Measurements from ENCODE around the gene MYO16. TPM values are rescaled to one million over a fixed set of nuclear protein-coding genes. Genes with fewer than 3 reads are reported as not detected.

MYO16 gene
- total and polyA plus RNA-seq, 2 of the 4 experiments (the other 2 are of a cell fraction): under 0.01 to 0.03 TPM

DNA sequence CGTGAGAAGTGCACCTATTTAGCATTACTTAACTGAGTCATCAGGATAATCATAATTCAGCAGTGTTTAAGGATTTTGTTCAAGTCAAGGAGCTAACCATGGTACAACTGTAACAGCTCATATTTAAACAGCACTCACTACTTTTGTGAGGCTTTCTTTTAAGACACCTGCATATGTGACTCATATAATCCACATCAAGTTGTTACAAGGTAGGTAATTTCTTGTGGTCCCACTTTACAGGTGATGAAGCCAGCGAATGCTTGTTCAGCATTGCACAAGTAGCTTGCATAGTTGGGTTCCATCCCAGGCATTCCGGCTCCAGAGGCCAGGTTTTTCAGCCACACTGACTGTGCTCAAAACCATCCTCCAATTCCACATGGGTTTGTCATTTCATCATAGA lies 569.2 kb downstream of the MYO16 start:
- Histone ChIP-seq H3K4me2 (ENCODE audit: low read depth, low read length) (no peak overlapping the region), H2AK9ac (replicated peaks; ENCODE audit: low read depth, low read length, poor library complexity) (no peak overlapping the region), H3K79me1 (ENCODE audit: low read depth in 1 of 2, low read length in 2 of 2) (no peaks in the 10 kb centered on the region), H3K14ac (replicated peaks; ENCODE audit: low read depth, low read length) (0 out of 2 replicates have a peak overlapping the region, but pooled peaks have one; percentile 20), H4K20me1 (ENCODE audit: insufficient read depth, low read length) (no peaks in the 10 kb centered on the region), H2AFZ (replicated peaks; ENCODE audit: low read length, poor library complexity) (no peak overlapping the region), H3K36me3 (ENCODE audit: control insufficient read depth, insufficient read depth, low read length) (no peaks in the 10 kb centered on the region), H3K9ac (ENCODE audit: low read depth, low read length) (no peak overlapping the region), H4K8ac (ENCODE audit: low read depth in 2 of 2, low read length in 2 of 2) (no peak overlapping the region), H2AK5ac (ENCODE audit: low read depth, low read length) (no peak overlapping the region), H3K9me3 (ENCODE audit: control insufficient read depth, insufficient read depth, low read length) (no peaks in the 10 kb centered on the region), H3K9me1 (ENCODE audit: insufficient read depth, low read length) (no peaks in the 10 kb centered on the region; the same call in 1 of the 2 replicates), H2BK15ac (ENCODE audit: low read depth, low read length) (no peak overlapping the region), H4K5ac (ENCODE audit: low read depth, low read length) (no peak overlapping the region), H2BK5ac (ENCODE audit: low read depth, low read length, poor library complexity, severe bottlenecking) (no peak overlapping the region), H3K4ac (ENCODE audit: low read depth, low read length) (no peak overlapping the region), H3K18ac (ENCODE audit: low read depth, low read length) (no peak overlapping the region), H3K4me3 (ENCODE audit: insufficient read depth, low read depth, low read length) (no peak overlapping the region), H2BK20ac (ENCODE audit: low read depth, low read length) (no peak overlapping the region), H2BK120ac (ENCODE audit: low read depth, low read length) (no peak overlapping the region), H3K4me1 (ENCODE audit: control insufficient read depth, insufficient read depth, low read length) (no peaks in the 10 kb centered on the region; the same call in 1 of the 2 replicates), H3K23ac (ENCODE audit: low read depth, low read length) (no peak overlapping the region), H3K27me3 (ENCODE audit: control insufficient read depth, insufficient read depth, low read length) (no peaks in the 10 kb centered on the region), H4K91ac (ENCODE audit: insufficient read depth, low read depth, low read length) (no peak overlapping the region), H3K56ac (ENCODE audit: extremely low read depth, insufficient read depth, low read length) (no peak overlapping the region), H3K27ac (ENCODE audit: insufficient read depth, low read length) (no peak overlapping the region)
- in situ Hi-C loops (cut with MboI; ENCODE audit: low sequenced_read_pairs): no loop called here
- no peak; the same call in 1 of the 2 replicates for ATAC-seq (ENCODE audit: low read depth)
- ChIA-PET CTCF (interaction anchor here (0.6 to 1.9 kb wide), 3 partner anchors 18 to 101 kb away, joined by 4 read pairs; no protein-coding TSS in a partner anchor), POLR2A (ENCODE audit: unreplicated experiment) (no interaction called here)
- BruUV-seq (replicated peaks): no TSS peak
- 90% methylated on average over 2 of the region's 3 CpGs; no CpG with 5 or more reads in 1 of the 2 experiments for WGBS, 2 experiments (ENCODE audit: extremely low coverage in 2 of 2, insufficient read length in 1 of 2)
- DNase-seq: peak; percentile 31
- intact Hi-C loops (cut with micrococcal nuclease): no loop called here
- dilution Hi-C loops (cut with HindIII; ENCODE audit: low sequenced_read_pairs, unreplicated experiment): no loop called here
- TF ChIP-seq CTCF (conservative IDR thresholded peaks at IDR 0.05; ENCODE audit: low read depth, low read length) (no peak), CEBPB (IDR thresholded peaks at IDR 0.05; ENCODE audit: low read depth, low read length) (peak; percentile 16; the same call in 1 of the 2 replicates)
